Activated CD8-positive, alpha-beta T cell treated with anti-CD3 and anti-CD28 coated beads, Interleukin-2, amount 10 ng/mL, durations not matched to agents 7 days and 5 days (primary cell): ENCODE results near the gene RBMS3. TPM values are rescaled to one million over a fixed set of nuclear protein-coding genes. Genes with fewer than 3 reads are reported as not detected.

ENCODE experiments used
- ATAC-seq: fragments of 150-1000 bp; cut with Tn5 transposase; one replicate; pipeline ENCODE4 v1.10.0; 2021; ENCODE audit warnings: moderate library complexity
- CTCF ChIA-PET: fragments of 350-600 bp; sonication (Branson Sonifier 250); formaldehyde crosslinking; loops from one replicate; lab custom pipeline; 2021; ENCODE audit warnings: antibody characterized with exemption; lab: Charles Lee
- POLR2A ChIA-PET: fragments of 350-600 bp; sonication (Branson Sonifier 250); formaldehyde crosslinking; loops from one replicate; lab custom pipeline; 2021; ENCODE audit warnings: antibody characterized with exemption; lab: Charles Lee
- DNase-seq: peaks from one replicate; pipeline ENCODE4 v3.0.0-alpha.2; 2020
- H3K27ac Mint-ChIP-seq: one replicate; pipeline ENCODE4 v1.8.0; 2021; ENCODE audit warnings: mild to moderate bottlenecking, mixed read lengths
- H3K27me3 Mint-ChIP-seq: one replicate; pipeline ENCODE4 v1.8.0; 2021; ENCODE audit warnings: low read depth, mixed read lengths
- H3K36me3 Mint-ChIP-seq: one replicate; pipeline ENCODE4 v1.8.0; 2021; ENCODE audit warnings: low read depth, mixed read lengths
- H3K4me1 Mint-ChIP-seq: one replicate; pipeline ENCODE4 v1.8.0; 2021; ENCODE audit warnings: low read depth, mixed read lengths
- H3K4me3 Mint-ChIP-seq: one replicate; pipeline ENCODE4 v1.8.0; 2021; ENCODE audit warnings: mild to moderate bottlenecking, mixed read lengths
- H3K9me3 Mint-ChIP-seq: one replicate; pipeline ENCODE4 v1.8.0; 2022; ENCODE audit warnings: mixed read lengths; ENCODE audit not compliant: insufficient read depth
- total RNA-seq, 2 experiments: library from RNA; stranded (reverse); gene quantifications; one replicate each; pipeline ENCODE4 v1.2.3, GENCODE V29; 2021

RBMS3 gene
- total RNA-seq, 2 experiments from 2014 or later: 0.11 to 0.29 TPM

DNA sequence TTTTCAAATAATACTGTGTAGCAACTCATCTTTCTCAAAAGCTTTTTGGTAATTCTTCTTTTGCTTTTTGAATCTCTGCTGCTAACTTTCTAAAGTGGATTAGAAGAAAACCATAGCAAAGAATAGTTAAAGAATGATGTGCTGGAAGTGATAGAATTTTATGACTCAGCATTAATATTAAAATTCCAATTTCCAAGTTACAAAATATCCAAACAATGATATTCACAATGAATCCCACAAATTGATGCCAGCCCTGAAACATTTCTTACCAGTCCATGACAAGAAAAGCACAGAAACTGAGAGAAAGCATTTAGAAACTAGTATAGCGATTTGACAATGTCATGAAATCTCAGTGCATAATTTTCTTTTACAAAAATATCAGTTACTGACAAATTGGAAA lies 482.2 kb downstream of the RBMS3 start:
- ChIA-PET CTCF (no interaction called here), POLR2A (no interaction called here)
- no peaks in the 10 kb centered on the region for H3K36me3 Mint-ChIP-seq
- H3K27ac Mint-ChIP-seq: no peak overlapping the region
- H3K4me1 Mint-ChIP-seq: no peaks in the 10 kb centered on the region
- no peaks in the 10 kb centered on the region for H3K27me3 Mint-ChIP-seq
- H3K4me3 Mint-ChIP-seq: no peak overlapping the region
- no peaks in the 10 kb centered on the region for H3K9me3 Mint-ChIP-seq
- DNase-seq (no peak), ATAC-seq (no peak)

DNA sequence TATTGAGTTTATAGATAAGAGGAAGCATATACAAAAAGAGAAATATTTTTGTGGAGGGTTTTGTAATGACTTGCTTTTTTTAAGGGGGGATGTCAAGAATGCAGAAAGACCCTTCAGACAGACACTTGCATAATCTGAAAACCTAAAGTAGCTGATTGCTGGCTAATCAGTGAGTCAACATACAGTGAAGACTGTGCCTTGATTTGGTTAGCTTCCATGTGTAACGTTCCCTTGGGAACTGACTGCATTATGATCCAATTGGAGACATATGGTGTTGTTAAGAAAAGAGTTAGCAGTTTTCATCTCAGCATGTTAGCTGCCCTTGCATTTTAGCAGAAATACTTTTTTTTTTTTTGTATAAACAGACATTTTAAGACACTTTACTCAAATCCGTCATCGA lies 483.2 kb downstream of the RBMS3 start:
- ChIA-PET POLR2A (no interaction called here), CTCF (no interaction called here)
- ATAC-seq: no peak
- Mint-ChIP-seq H3K9me3 (no peaks in the 10 kb centered on the region), H3K27ac (no peak overlapping the region), H3K27me3 (peaks cover 2% of the 10 kb centered on the region), H3K36me3 (no peaks in the 10 kb centered on the region), H3K4me1 (no peaks in the 10 kb centered on the region), H3K4me3 (no peak overlapping the region)
- DNase-seq: no peak

DNA sequence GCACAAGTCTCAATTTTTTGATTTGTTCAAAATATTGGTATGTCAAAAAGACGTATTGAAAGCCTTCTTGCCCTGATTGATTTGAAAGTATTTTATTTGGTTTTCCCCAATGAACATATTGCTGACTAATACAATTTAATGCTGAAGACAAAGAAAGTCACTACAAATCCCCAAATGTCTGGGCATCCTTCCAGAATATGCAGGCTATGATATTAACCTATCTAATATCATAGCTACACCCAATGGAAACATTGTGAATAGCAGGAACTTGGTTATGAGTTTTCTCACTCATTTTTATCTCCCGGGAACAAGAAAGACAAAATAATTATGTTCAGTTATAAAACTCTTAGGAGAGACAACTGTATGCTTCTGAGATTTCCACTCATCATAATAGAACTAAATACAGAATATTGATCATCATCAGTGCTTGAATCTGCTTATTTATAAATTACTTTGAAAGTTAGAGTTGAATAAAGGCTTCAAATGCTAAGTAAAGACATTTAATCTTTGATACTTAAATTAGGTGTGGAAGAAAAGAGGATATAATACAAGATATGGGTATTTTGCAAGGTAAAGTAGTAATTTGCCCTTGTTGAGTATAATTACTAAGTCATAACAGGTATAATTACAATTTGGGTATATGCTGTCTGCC lies 483.9 kb downstream of the RBMS3 start:
- Mint-ChIP-seq H3K4me1 (no peaks in the 10 kb centered on the region), H3K9me3 (no peaks in the 10 kb centered on the region), H3K4me3 (no peak overlapping the region), H3K27me3 (peaks cover 3% of the 10 kb centered on the region), H3K27ac (no peak overlapping the region), H3K36me3 (no peaks in the 10 kb centered on the region)
- ATAC-seq: no peak
- DNase-seq: no peak
- ChIA-PET POLR2A (no interaction called here), CTCF (no interaction called here)

DNA sequence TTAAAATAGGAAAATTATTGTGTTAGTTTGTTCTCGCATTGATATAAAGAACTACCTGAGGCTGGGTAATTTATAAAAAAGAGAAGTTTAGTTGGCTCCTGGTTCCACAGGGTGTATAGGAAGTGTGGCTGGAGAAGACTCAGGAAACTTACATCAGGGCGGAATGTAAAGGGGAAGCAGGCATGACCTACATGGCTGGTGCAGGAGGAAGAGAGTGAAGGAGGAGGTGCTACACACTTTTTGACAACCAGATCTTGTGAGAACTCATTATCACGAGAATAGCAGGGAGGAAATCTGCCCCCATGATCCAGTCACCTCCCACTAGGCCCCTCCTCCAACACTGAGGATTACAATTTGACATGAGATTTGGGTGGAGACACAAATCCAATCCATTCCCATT lies 490.7 kb downstream of the RBMS3 start:
- POLR2A ChIA-PET: no interaction called here
- Mint-ChIP-seq H3K27me3 (peaks cover 3% of the 10 kb centered on the region), H3K27ac (no peak overlapping the region), H3K4me1 (no peaks in the 10 kb centered on the region), H3K4me3 (no peak overlapping the region), H3K36me3 (no peaks in the 10 kb centered on the region), H3K9me3 (no peaks in the 10 kb centered on the region)
- no peak for DNase-seq
- no peak for ATAC-seq
- CTCF ChIA-PET: no interaction called here

DNA sequence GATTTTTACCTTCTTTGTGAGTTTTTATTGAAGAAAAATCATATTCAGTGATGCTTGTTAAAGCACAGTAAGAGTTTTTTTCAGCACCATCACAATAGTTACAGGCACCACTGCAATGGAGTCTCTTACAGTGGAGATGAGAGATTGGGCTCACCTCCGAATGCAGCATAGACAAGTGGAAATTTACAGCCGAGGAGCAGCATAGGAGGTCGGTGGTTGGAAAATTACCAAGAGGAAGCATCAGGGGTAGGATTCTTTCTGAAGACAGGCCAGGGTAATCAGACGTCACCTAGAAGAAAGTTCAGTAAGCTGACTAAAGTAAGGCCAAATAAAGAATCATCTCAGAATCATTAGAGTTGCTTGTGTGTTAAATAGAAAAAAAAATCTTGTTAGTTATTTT lies 491.6 kb downstream of the RBMS3 start:
- Mint-ChIP-seq H3K36me3 (no peaks in the 10 kb centered on the region), H3K9me3 (no peaks in the 10 kb centered on the region), H3K27me3 (peaks cover 3% of the 10 kb centered on the region), H3K27ac (no peak overlapping the region), H3K4me3 (no peak overlapping the region), H3K4me1 (no peaks in the 10 kb centered on the region)
- CTCF ChIA-PET: no interaction called here
- ATAC-seq: no peak
- POLR2A ChIA-PET: no interaction called here
- DNase-seq: no peak

DNA sequence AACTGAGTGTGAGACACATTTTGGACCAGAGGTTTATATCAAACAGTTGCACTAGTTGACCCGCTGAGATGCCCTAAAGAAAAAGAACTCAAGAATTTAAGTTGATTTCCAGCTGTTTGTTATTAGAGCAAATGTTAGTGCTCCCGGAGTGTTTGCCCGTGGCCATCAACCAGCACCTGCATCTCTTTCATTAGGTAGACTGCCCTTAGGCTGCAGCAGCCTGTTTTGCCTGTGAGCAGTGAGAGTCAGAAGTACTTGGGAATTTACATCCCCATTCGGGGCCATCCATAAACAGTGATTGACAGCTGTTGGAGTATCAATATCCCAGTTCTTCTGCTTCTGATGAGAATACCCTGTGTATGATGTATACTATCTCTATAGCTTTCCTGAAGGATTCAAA lies 492.6 kb downstream of the RBMS3 start:
- ATAC-seq (no peak), DNase-seq (no peak)
- CTCF ChIA-PET: no interaction called here
- POLR2A ChIA-PET: no interaction called here
- no peak overlapping the region for H3K27ac Mint-ChIP-seq
- H3K9me3 Mint-ChIP-seq: no peaks in the 10 kb centered on the region
- H3K4me1 Mint-ChIP-seq: no peaks in the 10 kb centered on the region
- no peak overlapping the region for H3K4me3 Mint-ChIP-seq
- peaks cover 3% of the 10 kb centered on the region for H3K27me3 Mint-ChIP-seq
- H3K36me3 Mint-ChIP-seq: no peaks in the 10 kb centered on the region

DNA sequence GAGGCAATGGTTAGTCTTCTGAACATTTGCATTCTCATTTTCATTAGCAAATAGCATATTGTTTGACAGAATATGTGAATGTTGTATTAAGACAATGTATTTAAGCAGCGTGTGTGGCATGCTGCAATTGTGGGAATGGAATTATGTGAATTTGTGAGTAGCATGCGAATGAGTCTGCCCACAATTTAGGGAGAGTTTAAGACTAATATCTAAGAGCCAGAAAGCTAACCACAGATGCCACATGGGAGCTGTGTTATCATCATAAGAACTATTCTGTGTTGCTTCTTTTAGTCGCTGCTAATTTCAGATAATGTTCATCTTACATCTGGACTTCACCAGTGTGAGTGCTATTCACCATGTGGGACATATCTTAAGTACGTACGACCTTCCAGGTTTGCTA lies 494.5 kb downstream of the RBMS3 start:
- Mint-ChIP-seq H3K9me3 (no peaks in the 10 kb centered on the region), H3K36me3 (no peaks in the 10 kb centered on the region), H3K27me3 (no peaks in the 10 kb centered on the region), H3K4me3 (no peak overlapping the region), H3K27ac (no peak overlapping the region), H3K4me1 (no peaks in the 10 kb centered on the region)
- ATAC-seq (no peak), DNase-seq (no peak)
- POLR2A ChIA-PET: no interaction called here
- CTCF ChIA-PET: no interaction called here

DNA sequence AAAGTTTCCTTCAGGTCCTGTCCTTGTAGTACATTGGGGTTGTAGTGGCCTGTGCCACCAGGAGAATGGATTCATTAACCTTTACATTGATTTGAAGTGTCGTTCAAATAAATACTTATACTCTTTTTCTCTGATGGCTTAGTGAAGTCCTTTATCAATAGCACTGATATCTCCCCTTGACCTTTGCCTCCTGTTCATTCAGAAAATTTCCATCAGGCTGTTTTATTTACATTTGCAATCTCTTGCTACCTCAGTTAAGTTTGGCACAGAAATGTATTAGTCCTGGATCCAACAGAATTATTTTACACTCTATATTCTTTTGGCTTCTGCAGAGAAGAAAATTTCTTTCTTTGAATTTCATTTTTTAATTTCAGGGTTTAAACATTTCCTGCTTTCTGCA lies 497.0 kb downstream of the RBMS3 start:
- no peak for DNase-seq
- no peak overlapping the region for H3K27ac Mint-ChIP-seq
- H3K36me3 Mint-ChIP-seq: no peaks in the 10 kb centered on the region
- peaks cover 7% of the 10 kb centered on the region for H3K9me3 Mint-ChIP-seq
- H3K4me3 Mint-ChIP-seq: no peak overlapping the region
- ChIA-PET POLR2A (no interaction called here), CTCF (no interaction called here)
- H3K27me3 Mint-ChIP-seq: no peaks in the 10 kb centered on the region
- no peak for ATAC-seq
- H3K4me1 Mint-ChIP-seq: no peaks in the 10 kb centered on the region

DNA sequence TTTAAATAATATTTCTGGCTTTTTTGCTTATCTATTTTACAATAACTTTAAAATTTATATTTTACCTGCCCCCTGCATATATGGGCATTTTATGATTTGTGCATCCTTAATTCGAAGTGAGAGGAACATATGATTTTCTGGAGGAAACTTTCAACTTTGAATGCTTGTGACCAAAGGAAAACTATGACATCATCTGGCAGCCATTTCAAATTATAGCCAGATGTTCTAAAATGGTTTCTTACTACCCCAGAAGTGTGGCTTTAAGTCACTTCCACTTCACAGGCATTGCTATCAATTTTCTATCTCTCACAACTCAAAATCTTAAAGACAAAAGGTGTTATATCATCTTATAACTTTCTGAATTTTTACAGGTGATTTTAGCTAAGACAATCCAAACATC lies 508.8 kb downstream of the RBMS3 start:
- no peaks in the 10 kb centered on the region for H3K36me3 Mint-ChIP-seq
- H3K27ac Mint-ChIP-seq: no peak overlapping the region
- no peak for DNase-seq
- CTCF ChIA-PET: no interaction called here
- H3K9me3 Mint-ChIP-seq: no peaks in the 10 kb centered on the region
- POLR2A ChIA-PET: no interaction called here
- ATAC-seq: no peak
- H3K4me3 Mint-ChIP-seq: no peak overlapping the region
- no peaks in the 10 kb centered on the region for H3K4me1 Mint-ChIP-seq
- H3K27me3 Mint-ChIP-seq: no peaks in the 10 kb centered on the region

DNA sequence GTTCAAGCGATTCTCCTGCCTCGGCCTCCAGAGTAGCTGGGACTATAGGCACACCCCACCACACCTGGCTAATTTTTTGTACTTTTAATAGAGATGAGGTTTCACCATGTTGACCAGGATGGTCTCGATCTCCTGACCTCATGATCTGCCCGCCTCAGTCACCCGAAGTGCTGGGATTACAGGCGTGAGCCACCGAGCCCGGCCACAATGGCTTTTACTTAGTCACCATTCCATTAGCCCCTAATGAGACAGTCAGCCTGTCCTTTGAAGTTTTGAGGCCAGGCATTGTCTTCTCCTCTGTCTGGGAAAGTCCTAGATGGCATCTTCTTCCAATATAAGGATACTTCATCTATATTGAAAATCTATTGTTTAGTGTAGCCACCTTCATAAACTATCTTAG lies 515.9 kb downstream of the RBMS3 start:
- Mint-ChIP-seq H3K27ac (no peak overlapping the region), H3K4me1 (no peaks in the 10 kb centered on the region), H3K36me3 (no peaks in the 10 kb centered on the region), H3K9me3 (peaks cover 3% of the 10 kb centered on the region), H3K27me3 (no peaks in the 10 kb centered on the region), H3K4me3 (no peak overlapping the region)
- ChIA-PET POLR2A (no interaction called here), CTCF (no interaction called here)
- DNase-seq (no peak), ATAC-seq (no peak)

DNA sequence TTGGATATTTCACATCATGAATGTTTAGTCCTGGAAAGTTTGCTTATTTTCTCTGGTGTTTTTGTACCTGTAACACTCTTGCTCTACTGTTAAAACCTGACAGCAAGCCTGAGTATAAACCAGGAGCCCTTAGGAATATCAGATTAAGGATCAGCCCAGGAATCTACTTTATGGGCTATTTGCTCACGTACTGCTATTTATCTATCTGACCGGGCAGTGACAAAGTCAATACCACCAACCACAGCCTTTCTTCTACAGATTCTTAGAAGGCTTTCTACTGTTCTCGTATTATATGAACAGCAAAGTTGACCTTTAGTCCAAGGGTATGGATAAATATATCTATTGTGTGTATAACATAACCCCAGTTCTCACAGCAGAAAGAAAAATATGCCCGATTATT lies 521.2 kb downstream of the RBMS3 start:
- H3K27me3 Mint-ChIP-seq: no peaks in the 10 kb centered on the region
- ChIA-PET POLR2A (no interaction called here), CTCF (no interaction called here)
- no peaks in the 10 kb centered on the region for H3K4me1 Mint-ChIP-seq
- no peak for ATAC-seq
- no peaks in the 10 kb centered on the region for H3K36me3 Mint-ChIP-seq
- no peak for DNase-seq
- H3K9me3 Mint-ChIP-seq: no peaks in the 10 kb centered on the region
- no peak overlapping the region for H3K4me3 Mint-ChIP-seq
- no peak overlapping the region for H3K27ac Mint-ChIP-seq

DNA sequence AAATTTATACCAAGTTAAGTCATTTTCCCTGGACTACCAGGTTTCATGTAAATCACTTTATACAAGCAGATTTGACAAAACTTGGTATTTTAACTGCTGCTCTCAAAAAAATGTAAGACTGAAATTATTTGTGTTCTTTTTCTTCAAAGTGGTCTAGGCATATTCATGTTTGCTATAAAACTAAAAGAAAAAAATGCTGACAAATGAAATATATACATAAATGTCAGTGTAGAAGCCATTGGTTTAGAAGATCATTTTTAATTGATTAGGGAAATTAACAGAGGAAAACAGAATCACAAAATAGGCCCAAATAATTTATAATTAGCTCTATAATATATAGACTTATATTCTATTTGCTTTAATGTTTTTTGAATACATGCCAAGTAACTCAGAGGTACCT lies 523.2 kb downstream of the RBMS3 start:
- Mint-ChIP-seq H3K27ac (no peak overlapping the region), H3K4me3 (no peak overlapping the region), H3K36me3 (no peaks in the 10 kb centered on the region), H3K9me3 (no peaks in the 10 kb centered on the region), H3K4me1 (no peaks in the 10 kb centered on the region), H3K27me3 (no peaks in the 10 kb centered on the region)
- CTCF ChIA-PET: no interaction called here
- no peak for ATAC-seq
- POLR2A ChIA-PET: no interaction called here
- DNase-seq: no peak

DNA sequence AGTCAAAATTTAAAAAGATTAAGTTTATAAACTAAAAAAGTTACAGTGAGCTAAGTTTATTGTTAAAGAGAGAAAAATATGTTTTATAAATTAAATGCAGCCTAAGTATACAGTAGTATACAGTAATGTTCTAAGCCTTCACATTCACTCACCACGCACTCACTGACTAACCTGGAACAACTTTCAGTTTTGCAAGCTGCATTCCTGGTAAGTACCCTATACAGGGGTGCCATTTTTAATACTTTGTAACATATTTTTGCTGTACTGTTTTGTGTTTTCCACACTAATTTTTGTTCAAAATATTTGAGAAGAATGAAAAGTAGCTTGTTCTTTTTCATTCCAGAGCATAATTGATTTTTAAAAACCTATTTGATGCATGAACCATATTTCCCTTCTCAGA lies 524.9 kb downstream of the RBMS3 start:
- ChIA-PET POLR2A (no interaction called here), CTCF (interaction anchor here (1.1 kb wide), 1 partner anchor 54 kb away, joined by 3 read pairs; no protein-coding TSS in a partner anchor)
- Mint-ChIP-seq H3K4me1 (no peaks in the 10 kb centered on the region), H3K4me3 (no peak overlapping the region), H3K27ac (no peak overlapping the region), H3K27me3 (no peaks in the 10 kb centered on the region), H3K36me3 (no peaks in the 10 kb centered on the region), H3K9me3 (no peaks in the 10 kb centered on the region)
- DNase-seq (no peak), ATAC-seq (no peak)
